Activated CD4-positive, alpha-beta T cell treated with anti-CD3 and anti-CD28 coated beads, Interleukin-2, Interleukin-4, amounts not matched to agents 100 ng/mL and 50 ng/mL, durations not matched to agents 16 hours and 8 hours (primary cell): Measurements from ENCODE around the gene EXD3.
"Not testable (repeated sequence)": the region's sequence is repeated elsewhere in the genome, so short reads cannot be mapped to it uniquely, and the experiment has no call there.

Experiments used
- DNase-seq: peaks from one replicate; pipeline ENCODE4 v3.0.0-alpha.2; 2020; ENCODE audit warnings: low spot score

EXD3 gene

GRCh38 chr9:137411260-137411644 lies 11.7 kb downstream of the EXD3 start:
- no peak for DNase-seq

GRCh38 chr9:137410891-137411249 lies 12.1 kb downstream of the EXD3 start:
- DNase-seq: no peak

DNA sequence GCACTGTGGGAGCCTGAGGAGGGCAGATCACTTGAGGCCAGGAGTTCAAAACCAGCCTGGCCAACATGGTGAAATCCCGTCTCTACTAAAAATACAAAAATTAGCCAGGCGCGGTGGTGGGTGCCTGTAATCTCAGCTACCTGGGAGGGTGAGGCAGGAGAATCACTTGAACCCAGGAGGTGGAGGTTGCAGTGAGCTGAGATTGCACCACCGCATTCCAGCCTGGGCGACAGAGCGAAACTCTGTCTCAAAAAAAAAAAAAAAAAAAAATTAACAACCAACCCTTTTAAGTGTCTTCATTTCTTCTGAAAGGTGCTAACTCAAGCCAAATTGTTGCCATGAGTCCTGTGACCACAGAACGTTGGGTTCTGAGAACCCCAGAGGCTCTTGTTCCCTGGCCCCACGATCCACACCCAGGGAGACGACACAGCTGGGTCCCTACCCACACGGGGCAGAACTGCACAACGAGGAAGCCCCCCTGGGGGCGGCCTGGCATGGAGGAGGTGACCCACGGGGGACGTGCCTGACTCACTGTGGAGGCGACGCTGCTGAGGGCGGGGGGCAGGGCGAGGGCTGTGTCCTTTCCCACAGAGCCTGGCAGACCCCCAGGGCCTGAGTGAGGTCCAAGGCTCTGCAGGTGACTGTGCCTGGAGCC lies 12.6 kb downstream of the EXD3 start:
- DNase-seq: not testable (repeated sequence)

DNA sequence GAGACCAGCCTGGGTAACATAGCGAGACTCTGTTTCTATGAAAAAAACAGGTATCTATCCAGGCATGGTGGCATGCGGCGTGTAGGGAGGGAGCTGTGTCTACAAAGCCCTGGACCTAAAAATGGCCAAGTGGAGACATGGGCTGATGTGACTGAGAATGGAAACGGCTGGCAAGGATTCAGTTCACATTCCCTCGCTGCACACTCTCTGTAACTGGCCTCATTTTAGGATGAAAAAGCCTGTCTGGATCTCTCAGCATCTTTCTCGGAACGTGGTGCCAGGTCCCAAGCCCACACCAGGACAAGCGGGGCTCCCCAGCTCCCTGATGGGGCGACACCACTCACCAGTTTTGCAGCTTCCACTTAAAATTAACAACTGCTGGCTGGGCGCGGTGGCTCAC lies 13.4 kb downstream of the EXD3 start:
- DNase-seq: no peak

DNA sequence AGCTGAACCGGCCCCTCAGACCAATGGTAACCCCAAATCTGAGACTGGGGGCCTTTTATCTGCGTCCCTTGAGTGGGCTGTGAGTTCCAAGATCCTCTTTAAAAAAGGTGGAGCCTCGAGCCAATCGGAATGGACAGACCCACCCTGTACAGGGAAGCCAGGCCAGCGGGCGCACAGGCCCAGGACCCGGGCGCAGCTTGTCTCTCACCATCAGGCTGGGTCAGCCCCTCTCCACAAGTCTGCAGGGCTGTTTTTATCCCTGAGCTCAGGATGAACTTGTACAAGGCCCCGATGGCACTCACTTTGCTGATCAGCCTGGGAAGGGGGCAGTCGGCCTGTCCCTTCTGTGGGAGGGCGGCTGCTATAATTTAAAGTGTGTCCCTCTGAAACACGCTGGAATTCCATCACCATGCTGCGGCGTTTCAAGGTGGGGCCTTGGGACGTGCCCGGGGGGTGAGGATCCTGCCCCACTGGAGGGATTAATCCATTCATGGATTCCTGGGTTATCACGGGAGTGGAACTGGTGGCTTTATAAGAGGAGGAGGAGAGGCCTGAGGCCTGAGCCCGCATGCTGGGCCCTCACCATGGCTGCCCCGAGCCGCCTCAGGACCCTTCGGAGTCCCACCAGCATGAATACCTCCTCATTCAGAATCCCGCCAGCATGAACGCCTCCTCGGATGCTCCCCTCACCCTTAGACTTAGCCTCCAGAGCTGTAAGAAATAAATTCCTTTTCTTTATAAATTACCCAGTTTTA lies 14.1 kb downstream of the EXD3 start:
- DNase-seq: no peak

DNA sequence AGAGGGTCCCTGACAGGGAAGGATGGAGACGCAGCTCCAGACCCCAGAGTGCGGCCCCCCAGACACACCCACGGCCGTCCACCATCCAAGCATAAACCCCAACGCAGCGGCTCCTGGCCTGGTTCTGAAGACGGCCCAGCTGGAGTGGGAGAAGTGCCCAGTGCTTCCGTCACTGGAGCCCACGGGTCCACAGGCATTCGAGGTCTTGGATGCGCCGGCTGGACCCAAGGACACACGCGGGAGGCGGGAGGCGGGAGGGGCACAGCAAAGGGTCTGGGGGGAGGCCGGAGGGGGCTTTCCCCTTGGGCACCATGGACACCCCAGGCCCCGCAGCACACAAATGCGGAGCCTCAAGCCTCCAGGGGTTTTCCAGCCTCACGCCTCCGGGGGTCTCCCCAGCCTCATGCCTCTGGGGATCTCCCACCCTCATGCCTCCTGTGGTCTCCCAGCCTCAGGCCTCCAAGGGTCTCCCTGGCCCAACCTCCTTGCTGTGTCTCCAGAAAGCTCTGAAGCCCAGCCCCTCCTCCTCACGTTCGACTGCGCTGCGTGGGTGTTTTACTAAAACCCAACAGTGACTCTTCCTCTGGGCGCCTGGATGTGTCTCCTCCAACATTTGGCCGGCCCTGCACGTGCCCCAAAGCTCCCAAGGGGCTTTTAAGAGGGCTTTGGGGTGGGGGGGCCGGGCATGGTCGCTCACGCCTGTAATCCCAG lies 15.2 kb downstream of the EXD3 start:
- DNase-seq: no peak

- DNase-seq: peak; percentile 48
These were observed 15.9 kb downstream of the EXD3 start for GRCh38 chr9:137406876-137407589.

- DNase-seq: no peak
These were observed 16.7 kb downstream of the EXD3 start for GRCh38 chr9:137406085-137406760.

DNA sequence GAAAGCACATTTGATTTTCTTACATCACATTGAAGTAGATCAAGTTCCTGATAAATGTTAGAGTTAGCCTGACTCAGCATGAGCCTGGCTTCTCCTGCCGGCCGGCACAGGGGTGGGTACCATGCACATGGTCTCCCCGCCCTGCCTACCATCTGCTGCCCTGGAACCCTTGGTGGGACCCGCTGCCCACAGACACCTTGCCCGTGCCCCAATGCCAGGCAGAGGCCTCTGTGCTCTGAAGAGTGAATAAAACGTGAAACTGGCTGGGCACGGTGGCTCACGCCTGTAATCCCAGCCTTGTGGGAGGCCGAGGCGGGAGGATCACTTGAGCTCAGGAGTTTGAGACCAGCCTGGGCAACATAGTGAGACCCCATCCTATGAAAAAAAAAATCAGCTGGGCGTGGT lies 17.3 kb downstream of the EXD3 start:
- no peak for DNase-seq

DNA sequence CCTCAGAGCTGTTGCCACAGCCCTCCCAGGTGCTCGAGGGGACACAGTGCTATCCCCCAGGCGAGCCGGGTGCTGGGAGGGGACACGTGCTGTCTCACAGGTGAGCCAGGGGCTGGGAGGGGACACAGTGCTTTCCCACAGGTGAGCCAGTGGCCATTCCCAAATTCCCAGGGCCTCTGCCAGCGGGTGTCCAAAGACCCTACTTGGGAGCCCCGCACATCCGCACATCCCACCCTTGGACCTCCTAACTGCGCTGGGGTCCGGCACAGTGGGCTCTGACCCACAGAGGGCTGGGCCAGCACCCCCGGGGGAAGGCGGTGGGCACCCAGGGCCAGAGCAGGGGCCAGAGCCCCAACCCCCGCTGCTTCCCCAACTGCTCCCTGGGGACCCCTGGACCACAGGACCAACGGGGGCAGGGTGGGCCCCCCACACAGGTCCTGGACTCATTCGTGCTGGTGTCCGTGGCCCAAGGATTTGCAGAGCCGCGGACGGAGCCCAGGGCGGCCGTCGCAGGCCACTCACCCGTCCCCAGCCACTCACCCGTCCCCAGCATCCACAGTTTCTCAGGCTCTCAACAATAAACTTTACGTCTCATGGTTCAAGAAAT lies 17.9 kb downstream of the EXD3 start:
- DNase-seq: no peak

DNA sequence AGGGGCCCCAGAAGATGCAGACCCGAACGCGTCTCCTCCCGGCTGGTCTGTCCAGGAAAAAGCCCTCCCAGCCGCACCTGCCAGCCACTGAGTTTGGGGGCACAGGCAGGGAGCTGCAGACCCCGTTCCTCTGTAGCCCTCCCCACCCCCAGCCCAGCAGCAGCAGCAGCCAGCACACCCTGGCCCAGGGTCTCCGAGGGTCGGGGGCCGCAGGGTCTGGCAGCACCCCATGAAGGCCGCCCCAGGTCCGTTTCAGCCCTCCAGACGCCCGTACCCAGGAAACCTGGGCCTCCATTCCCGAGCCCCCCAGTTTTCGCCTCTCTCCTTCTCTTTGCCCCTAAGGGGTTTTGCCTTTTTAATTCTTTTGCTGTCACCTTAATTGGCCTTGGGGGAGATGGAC lies 19.7 kb downstream of the EXD3 start:
- DNase-seq: no peak

- no peak for DNase-seq
These were observed 20.2 kb downstream of the EXD3 start for GRCh38 chr9:137402746-137403145.

DNA sequence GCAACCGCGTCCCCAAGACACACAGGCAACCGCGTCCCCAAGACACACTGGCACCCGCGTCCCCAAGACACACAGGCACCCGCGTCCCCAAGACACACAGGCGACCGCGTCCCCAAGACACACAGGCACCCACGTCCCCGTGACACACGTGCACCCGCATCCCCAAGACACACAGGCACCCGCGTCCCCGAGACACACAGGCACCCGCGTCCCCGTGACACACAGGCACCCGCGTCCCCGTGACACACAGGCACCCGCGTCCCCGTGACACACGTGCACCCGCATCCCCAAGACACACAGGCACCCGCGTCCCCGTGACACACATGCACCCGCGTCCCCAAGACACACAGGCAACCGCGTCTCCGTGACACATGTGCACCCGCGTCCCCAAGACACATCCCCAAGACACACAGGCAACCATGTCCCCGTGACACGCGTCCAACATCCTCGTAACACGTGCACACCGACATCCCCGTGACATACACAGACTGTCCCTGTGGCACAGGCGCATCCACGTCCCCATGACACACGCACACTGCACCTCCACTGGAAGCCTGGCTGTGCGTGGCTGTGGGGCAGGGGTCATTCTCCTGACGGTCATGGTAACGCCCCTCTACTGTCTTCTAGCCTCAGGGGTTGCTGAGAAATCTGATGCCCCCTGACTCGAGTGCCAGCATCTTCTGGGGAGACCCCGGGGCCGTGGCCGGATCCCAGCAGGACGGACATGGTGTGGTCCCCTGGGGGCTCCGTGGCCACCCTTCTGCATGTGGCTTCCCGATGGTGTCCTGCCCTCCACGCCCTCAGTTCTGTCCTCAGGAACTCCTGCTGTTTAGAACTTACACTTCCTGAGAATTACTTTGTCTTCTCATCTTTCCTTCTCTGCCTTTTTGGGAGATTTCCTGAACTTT lies 24.1 kb downstream of the EXD3 start:
- no peak for DNase-seq

DNA sequence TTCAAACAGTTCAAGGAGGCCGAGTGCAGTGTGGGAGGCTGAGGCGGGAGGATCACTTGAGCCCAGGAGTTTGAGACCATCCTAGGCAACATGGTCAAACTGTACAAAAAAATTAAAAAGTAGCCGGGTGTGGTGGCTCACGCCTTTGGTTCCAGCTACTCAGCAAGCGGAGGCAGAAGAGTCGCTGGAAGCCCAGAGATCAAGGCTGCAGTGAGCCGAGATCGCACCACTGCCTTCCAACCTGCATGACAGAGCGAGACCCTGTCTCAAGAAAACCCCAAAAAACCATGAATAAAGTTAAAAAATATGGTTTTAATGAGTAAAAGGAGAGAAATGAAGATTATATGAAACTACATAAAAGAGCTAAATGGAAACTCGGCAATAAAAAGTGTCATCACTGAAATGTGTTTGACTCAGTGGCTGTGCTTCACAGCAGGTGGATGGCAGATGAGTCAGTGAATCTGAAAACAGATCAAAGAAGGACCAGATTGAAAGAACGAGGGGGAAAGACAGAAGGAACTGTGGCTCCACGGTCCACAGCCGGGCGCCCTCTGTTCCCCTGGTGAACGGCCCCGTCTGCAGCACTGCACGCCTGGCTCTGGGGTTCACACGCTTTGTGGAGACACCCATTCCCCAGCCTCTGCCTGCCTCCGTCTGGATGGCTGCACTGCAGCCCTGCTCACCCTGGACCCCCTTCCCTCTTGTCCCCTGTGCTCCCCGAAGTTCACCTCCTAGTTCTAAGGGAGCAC lies 25.1 kb downstream of the EXD3 start:
- DNase-seq: peak; percentile 45

DNA sequence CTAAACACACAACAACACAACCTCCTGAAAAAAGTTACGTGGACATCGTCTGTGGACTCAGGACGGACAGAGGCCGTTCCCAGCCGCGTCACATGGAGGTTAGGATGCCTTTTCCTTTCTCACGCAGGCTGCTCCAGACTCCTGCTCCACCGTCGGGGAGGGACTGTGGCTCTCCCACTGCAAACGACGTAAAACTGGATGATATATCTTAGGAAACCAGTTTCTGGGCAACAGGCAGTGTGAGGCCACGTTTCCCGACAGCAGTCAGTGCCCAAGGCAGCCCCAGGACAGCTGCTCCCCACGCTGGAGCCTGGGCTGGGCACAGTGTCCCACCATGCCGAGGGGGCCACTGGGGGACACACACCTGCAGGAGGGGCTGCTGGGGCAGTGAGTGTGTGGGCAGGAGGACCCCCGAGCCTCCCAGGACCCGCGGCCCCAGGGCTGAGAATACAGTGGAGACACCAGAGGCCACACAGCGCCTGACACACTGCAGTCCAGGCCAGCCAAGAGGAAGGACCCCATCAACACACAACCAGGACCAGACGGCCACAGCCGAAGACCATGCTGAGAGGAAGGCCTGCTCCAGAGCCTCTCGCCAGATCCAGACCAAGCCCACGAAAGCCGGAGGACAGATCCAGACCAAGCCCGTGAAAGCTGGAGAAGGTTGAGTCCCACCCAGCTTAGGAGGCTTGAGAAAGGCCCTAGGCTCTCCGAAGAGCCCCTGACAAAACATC lies 26.2 kb downstream of the EXD3 start:
- DNase-seq: no peak

DNA sequence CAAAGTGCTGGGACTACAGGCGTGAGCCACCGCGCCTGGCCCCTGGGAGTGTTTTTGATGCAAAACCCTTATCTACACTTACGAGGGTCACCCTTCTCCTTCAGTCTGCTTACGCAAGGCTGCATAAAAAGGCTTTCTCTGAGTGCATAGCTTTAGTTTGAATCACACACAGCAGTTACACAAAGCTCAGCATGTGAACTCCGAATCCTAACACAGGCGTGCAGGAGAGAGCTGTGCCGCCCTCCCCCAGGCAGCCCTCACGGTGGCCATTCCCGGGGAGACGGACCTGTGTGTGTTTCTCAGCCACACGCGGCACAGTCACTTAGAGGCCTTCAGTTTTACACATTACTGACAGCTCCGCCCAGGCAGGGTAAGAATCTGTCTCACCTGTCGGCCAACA lies 26.7 kb downstream of the EXD3 start:
- no peak for DNase-seq

DNA sequence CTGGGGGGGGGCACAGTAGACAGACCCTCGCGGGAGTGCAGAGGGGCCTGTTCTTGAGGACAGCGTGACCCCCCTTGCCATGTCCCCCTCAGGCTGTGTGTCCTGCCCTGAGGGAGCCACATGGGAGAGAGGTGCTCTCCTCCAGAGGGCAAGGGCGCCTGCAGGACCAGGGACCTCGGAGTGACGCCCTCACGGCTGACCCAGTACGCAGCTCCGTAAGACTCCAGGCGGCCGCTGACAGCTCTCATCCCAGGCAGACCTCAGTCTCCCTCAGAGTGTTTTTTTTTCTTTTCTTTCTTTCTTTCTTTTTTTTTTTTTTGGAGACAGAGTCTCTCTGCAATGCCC lies 27.3 kb downstream of the EXD3 start:
- no peak for DNase-seq

DNA sequence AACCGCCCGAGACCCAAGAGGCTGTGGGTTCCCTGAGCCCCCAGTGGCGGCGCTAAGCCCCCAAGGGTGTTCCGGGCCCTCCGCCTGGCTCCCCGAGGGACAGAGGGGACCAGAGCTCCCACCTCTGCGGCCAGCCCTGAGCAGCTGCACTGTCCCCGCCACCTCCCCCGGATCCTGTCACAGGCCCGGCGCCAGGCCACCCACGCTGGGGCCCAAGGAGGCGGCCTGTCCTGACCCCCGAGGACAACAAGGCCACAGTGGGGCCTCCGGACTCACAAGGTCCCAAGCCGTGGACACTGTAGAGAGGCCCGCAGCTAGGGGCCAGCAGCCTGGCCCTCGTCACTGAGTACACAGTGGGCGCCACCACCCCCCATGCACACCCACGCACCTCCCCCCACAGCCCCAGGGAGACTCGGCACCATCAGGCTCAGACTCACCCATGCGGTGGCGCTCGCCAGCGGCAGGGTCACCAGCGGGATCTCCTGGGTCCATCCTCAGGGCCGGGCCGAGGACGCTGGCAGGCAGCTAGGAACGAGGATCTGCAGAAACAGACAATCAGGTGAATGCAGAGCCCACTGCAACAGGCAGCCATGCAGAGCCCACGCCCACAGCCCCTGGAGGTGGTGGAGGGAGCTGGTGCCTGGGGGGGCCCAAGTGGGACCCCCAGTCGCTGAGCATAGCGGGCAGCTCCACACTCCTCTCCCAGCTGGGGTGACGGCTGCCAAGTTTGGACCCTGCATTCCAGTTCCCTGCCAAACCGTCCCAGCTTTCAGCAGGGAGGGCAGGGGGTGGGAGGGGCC lies 27.9 kb downstream of the EXD3 start:
- DNase-seq: no peak
